AG08395 (cell line): Measurements from ENCODE around the gene MAP4K1.

ENCODE experiments used
- DNase-seq: peaks from one replicate; pipeline ENCODE4 v3.0.0; 2012; ENCODE audit warnings: mixed read lengths, low spot score

The MAP4K1 gene

GRCh38 chr19:38617764-38618589, at the start of gene MAP4K1:
Gene MAP4K1, minus strand, starts transcription at chr19:38617953. Its CDS starts 58 bp downstream, at chr19:38617895.
- DNase-seq = no peak

DNA sequence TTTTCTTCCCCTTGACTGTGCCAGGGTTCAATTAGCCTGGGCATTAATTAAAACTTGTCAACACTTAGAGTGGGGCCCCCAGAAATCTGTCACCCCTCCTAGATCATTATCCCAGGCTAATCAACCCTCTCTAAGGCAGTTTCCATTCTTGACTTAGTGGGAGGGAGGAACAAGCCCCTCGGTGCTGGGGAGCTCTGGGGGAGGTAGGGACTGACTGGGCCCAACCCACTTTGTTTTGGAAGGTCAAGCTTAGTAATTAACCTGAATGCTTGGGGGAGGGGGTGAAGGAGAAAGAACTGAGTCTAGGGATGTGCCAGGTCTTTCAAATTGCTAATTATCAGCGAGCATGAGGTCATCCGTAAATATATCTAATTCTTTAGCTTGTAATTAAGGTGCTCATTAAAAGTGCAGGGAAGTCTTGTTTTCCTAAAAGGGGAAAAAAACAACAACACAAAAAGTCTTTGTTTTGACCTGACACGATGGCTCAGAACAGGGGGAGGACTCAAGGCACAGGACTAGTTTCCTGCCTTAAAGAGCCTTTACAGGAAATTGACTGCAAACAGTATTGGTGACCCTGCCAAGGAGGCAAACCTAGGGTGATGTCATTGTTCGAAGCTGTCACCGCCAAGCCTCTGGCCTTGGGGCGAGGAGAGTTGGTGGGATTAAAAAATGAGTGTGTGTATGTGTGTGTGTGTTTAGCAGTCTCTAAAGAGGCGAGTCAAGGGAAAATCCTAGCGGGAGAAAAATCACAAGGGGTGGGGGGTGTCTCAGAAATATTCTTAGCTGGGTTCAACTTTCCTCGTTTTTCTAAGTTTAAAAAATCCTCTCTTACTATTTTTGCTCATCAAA, 49.1 kb upstream of the MAP4K1 start:
- peak; percentile 71 for DNase-seq

- peak; percentile 71 for DNase-seq
Observed at GRCh38 chr19:38665950-38666662, 48.4 kb upstream of the MAP4K1 start.

- DNase-seq = no peak
Observed at GRCh38 chr19:38665219-38665931, 47.6 kb upstream of the MAP4K1 start.

GRCh38 chr19:38664503-38665211, 46.9 kb upstream of the MAP4K1 start:
- no peak for DNase-seq

- no peak for DNase-seq
Observed at GRCh38 chr19:38663957-38664502, 46.3 kb upstream of the MAP4K1 start.

GRCh38 chr19:38663156-38663651, 45.5 kb upstream of the MAP4K1 start:
- DNase-seq = no peak

GRCh38 chr19:38662537-38663155, 44.9 kb upstream of the MAP4K1 start:
- DNase-seq = no peak

- DNase-seq = no peak
Observed at GRCh38 chr19:38661996-38662395, 44.2 kb upstream of the MAP4K1 start.

DNA sequence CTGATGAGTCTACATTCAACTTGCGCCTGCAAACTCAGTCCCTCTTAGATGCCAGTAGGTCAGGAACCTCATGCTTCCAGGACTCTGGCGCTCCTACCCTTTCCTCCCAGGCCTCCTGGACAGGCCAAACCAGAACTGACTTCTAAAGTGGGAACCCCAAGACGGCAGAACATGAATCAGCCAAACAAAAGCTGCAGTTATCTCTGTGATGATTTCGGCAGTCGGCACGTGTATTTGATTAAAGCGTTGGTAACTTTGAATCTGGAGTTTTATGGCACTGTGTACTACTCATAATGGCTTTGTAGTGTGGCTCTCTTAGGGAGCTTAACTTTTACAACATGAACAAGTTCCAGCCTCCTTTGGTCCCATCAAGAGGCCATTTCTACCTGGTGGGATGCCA, 43.4 kb upstream of the MAP4K1 start:
- no peak for DNase-seq

GRCh38 chr19:38660724-38661123, 43.0 kb upstream of the MAP4K1 start:
- no peak for DNase-seq

- DNase-seq = peak; percentile 93
Observed at GRCh38 chr19:38658462-38659306, 40.9 kb upstream of the MAP4K1 start.

DNA sequence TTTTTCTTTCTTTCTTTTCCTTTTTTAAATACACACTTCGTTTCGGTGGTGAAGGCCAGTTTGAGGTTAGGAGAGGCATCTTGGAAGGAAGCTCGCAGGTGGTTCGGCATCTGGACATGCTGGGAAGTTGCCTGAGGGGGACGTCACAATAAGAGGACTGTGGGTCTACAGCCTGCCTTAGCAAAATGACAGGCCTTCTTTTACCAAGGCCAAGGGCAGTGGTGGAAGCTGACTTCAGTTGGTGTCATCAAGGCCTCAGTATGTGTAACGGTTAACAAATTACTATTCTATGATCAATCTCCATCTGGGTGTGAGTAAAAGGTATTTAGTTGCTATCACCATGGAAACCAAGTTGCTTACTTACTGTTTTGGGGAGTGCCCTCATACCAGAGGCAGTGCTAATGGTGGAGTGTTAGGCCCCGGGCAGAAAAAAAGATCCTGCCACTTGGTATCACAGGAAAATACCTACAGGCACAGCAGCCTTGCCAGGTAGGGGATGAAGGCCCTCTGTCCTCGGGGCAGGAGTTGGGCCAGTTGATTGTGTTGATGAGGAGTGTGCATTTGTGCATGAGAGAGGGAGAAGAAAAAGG, 40.0 kb upstream of the MAP4K1 start:
- peak; percentile 72 for DNase-seq

- no peak for DNase-seq
Observed at GRCh38 chr19:38656171-38656981, 38.6 kb upstream of the MAP4K1 start.

DNA sequence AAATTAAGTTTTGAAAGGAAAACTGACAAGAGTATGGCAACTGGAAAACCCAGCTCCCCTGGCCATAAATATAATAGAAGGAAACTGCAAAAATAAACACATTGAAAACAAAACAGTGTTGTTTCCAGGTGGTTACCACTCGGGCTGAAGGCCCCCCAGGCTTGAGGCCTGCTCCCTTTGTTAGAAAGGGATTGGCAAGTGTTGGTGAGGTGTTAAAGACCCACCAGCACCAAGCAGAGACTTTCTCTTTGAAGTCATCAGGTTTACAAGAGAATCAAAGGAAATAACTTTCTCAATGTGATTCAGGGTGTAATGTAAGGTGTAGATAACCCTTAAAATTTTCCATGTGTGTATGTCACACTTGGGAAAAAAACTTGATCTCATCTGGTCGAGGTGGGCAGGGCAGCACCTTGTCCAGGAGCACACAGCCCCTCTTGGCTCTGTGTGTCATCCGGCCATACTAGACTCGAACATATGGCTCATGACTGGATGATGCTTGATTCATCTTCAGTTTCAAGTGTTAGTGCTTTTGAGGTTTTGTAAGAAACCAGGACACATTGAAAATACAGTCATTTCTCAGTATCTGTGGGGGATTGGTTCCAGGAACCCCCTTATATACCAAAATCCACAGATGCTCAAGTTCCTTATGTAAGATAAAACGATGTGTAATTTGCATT, 37.5 kb upstream of the MAP4K1 start:
- DNase-seq = no peak

- DNase-seq = no peak
Observed at GRCh38 chr19:38654628-38655055, 36.9 kb upstream of the MAP4K1 start.

GRCh38 chr19:38653028-38653571, 35.3 kb upstream of the MAP4K1 start:
- no peak for DNase-seq
